Measurements from ENCODE around the gene EFNA2.
"Not testable (repeated sequence)": the region's sequence is repeated elsewhere in the genome, so short reads cannot be mapped to it uniquely, and the experiment has no call there.

EFNA2 gene

DNA sequence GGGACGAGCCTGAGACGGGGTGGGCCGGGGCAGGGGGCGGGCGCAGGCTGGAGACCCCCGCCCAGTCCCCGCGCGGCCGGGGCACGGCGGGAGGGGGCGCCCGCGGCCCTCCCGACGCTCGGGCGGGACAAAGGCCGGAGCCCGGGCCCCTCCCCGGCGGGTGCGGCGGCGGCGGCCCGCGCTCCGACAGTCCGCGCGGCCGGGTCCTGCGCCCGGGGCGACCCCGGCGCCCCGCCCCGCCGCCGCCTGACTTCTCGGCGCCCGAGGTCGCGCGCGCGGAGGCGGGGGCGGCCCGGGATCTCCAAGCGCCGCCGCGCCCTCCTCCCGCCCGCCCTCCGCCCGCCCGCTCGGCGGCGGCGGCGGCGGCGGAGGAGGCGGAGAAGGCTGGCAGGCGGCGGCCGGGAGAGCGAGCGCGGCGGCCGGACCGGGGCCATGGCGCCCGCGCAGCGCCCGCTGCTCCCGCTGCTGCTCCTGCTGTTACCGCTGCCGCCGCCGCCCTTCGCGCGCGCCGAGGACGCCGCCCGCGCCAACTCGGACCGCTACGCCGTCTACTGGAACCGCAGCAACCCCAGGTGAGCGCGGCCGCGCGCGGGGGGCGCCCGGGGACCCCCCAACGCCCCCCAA is at the start of gene EFNA2:
Gene EFNA2, plus strand, starts transcription at position 137 of the 624 bp plus-strand sequence. Its CDS starts 296 bp downstream, at position 433.
- DNase-seq (ENCODE audit: low read depth in 2 of 3, low spot score in 1 of 3), result no peak

DNA sequence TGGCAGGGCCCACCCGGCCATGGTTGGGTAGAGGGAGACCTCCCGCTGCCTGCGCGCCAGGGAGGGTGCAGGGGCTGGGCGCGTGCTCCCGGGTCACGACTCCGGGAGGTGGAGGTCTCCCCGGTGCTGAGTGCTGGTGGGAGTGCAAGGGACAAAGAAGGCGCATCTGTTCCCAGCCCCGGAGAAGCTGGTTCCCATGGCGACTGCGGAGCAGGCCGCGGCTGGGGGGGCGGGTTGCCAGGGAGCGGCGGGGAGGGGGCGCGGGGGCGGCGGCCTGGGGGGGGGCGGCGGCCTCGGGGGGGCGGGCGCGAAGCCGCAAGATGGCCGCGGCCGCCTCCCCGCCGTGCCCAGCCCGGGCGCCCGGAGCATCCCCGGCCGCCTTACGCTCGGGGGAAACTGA is 49.1 kb upstream of the EFNA2 start:
- no peak for DNase-seq (ENCODE audit: low read depth in 2 of 3, low spot score in 1 of 3)

DNA sequence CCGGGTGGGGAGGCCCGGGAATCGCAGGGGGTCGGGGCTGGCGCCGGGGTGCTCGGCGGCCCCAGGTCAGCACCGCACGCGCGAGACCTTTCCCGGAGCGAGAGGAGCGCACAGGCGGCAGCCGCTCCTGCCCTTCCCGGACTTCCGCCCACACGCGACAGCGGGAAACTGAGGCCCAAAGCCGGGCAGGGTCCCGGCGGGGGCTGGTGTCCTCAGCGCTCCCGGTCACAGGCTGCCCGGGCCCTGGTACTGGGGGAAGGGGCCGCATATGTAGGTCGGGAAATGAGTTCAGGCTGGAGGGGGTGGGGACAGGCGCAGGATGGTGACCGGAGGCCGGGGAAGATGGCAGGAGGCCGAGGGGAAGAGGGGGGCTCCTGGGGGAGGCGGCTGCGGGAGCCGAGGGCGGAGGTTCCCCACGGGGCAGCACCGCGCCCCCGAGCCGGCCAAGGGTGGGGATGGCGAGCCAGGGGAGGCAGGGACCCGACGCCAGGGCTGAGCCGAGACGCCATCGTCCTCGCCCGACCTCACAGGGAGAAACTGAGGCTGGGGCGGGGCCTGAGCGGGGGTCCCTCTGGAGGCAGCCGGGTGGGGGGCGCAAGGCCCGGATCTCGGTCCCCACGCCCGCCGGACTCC is 48.5 kb upstream of the EFNA2 start:
- no peak for DNase-seq (ENCODE audit: low read depth in 2 of 3, low spot score in 1 of 3)

DNA sequence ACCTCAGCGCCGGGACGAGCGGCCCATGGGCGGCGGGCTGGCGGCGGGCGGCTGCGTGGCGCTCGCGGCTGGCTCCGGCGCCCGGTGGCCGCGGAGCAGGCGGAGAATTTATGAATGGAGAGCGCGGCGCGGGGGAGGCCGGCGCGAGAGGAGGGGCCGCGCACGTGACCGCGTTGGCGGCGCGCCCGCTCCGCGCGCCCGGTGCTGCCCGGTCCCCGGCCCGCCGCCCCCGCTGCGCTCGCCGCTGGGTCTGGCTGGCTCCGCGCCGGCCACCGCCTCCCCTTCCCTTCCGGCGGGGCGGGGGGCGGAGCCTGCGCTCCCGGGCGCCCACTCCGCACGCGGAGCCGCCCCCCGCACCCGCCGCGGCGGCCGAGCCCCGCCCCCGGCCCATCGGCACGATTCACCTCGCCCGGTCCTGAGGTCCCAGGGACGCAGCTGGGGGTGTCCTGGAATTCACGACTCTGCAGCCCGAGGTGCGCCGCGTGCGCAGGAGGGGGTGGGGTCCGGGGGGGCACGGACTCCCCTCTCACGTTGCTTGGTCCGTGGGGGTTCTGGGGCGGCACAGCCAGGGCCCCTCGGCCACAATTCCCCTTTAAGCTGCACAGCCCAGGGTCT is 47.8 kb upstream of the EFNA2 start, which contains the start of gene CBARP:
Gene CBARP, minus strand, starts transcription at position 252 of the 615 bp plus-strand sequence. CDS start 1,905 bp downstream, outside the sequence.
- DNase-seq (ENCODE audit: low read depth in 2 of 3, low spot score in 1 of 3), result no peak

DNA sequence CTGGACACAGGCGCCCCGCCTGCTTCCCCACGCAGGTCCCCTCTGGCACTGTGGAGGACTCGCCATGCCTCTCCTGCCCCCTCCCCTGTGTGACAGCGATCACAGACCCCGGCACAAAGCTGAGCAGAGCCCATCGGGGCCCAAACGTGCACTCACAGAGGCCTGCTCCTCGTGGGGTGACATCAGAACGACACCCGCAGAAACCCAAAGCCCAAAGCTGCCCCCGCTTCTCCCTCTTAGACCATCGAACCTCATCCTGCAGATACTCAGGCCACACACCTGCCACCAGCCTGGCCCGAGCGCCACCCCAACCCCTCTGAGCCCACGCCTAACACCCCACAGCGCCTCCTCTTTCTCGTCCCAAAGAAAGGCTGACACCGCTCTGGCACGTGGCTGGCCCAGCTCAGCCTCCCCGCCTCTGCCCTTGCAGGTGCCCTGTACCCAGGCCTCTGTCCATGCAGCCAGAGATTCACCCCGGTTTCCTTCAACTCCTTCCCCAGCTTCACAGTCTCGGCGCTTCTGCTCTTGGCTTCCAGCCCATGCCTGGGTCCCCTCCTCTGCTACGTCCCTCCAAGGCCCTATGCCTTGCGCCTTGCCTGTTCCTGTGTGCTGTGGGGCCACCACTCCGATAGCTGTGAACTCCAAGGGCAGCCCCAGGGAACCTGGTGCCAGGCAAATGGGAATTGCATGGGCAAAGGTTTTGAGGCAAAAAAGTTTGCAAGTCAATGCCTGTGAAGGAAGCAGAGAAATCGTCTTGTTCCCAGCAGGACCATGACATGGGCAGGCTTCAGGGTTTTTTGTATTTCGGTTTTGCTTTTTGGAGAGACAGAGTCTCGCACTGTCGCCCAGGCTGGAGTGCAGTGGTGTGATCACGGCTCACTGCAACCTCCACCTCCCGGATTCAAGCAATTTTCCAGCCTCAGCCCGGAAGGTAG is 47.0 kb upstream of the EFNA2 start:
- DNase-seq (ENCODE audit: low read depth in 2 of 3, low spot score in 1 of 3), result no peak

DNA sequence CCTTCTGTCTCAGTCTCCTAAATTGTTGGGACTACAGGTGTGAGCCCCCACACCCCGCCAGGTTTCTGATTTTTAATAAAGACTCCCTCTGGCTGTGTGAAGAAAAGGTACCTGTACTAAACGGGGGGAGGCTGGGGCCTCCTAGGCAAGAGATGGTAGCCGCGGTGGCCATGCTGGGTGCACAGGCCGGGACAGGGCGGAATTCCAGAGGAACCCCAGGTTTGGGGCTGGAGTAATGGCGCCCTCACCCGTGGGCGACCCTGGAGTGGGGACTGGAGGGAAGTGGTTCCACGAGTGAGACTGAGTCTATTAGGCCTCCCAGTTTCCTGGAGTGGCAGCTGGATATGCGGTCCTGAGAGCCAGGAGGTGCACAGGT is 46.3 kb upstream of the EFNA2 start:
- DNase-seq (ENCODE audit: low read depth in 2 of 3, low spot score in 1 of 3), result no peak

DNA sequence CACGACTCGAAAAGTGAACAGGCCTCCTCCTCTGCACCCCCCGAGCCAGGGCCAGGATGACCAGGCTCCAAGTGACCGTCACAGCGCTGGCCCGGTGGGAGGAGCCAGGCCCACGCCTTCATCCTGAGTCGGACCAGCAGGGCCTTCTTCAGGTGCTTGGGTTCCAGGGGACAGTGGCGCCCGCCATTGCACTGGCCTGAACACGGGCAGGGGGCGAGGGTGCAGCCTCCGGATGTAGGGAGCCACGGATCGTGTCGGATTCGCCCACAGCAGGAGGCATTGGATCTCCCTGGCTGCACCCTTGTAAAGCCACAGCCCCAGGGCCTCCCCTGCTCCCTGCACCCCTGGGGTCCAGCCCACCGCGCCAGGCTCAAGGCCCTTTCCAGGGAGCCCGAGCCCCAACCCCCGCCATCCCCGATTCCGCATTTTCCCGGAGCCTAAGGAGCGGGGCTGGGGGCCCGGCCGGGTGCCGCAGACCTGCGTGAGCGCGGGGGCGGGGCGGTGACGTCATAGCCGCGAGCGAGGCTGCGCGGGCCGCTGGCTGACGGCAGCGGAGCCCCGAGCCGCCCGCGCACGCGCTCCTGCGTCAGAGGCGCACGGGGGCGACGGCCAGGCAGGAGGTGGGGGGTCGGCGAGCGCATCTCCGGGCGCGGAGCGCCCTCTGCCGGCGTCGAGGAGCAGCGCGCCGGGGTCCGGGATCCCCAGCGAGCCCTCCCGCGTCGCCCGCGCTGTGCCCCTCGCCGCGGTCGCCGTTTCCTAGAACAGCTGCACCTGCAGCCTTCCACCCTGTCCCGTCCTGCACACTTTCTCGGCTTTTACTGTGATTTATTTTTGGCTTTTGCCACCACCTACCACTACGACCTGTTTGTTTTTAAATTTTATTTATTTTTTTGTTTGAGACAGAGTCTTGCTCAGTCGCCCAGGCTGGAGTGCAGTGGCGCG is 45.6 kb upstream of the EFNA2 start:
- DNase-seq (ENCODE audit: low read depth in 2 of 3, low spot score in 1 of 3), result peak; percentile 84 to 94 (median 89)

DNA sequence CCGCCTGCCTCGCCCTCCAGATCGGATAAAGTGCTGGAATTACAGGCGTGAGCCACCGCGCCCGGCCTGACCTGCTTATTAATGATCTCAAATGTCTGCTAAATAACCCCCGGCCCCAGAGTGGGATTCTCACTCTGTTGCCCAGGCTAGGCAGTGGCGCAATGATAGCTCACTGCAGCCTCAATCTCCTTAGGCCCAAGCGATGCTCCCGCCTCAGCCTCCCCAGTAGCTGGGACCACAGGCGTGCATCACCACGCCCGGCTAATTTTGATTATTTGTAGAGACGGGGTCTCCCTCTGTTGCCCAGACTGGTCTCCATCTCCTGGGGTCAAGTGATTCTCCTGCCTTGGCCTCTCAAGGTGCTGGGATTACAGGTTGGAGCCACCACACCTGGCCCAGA is 44.7 kb upstream of the EFNA2 start:
- no peak for DNase-seq (ENCODE audit: low read depth in 2 of 3, low spot score in 1 of 3)

DNA sequence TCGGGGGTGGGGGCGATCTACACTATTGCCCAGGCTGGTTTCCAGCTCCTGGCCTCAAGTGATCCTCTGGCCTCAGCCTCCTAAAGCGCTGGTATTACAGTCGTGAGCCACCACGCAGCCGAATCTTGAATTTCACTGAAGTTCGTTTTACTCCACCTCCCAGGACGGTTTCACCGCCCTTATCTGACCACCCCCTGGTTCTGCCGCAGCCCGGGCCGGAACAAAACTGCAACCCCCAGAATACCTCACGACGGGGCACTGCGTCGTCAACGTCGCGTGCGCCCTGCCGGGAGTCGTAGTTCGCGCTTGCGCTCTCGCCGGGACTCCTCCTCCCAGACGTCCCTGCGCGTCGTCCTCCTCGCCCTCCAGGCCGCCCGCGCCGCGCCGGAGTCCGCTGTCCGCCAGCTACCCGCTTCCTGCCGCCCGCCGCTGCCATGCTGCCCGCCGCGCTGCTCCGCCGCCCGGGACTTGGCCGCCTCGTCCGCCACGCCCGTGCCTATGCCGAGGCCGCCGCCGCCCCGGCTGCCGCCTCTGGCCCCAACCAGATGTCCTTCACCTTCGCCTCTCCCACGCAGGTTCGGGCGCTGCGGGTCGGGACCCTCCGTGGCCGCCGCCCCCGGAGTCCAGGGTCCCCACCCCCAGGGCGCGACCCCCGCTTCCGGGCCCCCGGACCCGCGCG is 44.1 kb upstream of the EFNA2 start, which contains the start of gene ATP5F1D:
Gene ATP5F1D, plus strand, starts transcription at position 335 of the 679 bp plus-strand sequence. Its CDS starts 100 bp downstream, at position 435.
- DNase-seq (ENCODE audit: low read depth in 2 of 3, low spot score in 1 of 3), result peak; percentile 88 to 94 (median 92)

DNA sequence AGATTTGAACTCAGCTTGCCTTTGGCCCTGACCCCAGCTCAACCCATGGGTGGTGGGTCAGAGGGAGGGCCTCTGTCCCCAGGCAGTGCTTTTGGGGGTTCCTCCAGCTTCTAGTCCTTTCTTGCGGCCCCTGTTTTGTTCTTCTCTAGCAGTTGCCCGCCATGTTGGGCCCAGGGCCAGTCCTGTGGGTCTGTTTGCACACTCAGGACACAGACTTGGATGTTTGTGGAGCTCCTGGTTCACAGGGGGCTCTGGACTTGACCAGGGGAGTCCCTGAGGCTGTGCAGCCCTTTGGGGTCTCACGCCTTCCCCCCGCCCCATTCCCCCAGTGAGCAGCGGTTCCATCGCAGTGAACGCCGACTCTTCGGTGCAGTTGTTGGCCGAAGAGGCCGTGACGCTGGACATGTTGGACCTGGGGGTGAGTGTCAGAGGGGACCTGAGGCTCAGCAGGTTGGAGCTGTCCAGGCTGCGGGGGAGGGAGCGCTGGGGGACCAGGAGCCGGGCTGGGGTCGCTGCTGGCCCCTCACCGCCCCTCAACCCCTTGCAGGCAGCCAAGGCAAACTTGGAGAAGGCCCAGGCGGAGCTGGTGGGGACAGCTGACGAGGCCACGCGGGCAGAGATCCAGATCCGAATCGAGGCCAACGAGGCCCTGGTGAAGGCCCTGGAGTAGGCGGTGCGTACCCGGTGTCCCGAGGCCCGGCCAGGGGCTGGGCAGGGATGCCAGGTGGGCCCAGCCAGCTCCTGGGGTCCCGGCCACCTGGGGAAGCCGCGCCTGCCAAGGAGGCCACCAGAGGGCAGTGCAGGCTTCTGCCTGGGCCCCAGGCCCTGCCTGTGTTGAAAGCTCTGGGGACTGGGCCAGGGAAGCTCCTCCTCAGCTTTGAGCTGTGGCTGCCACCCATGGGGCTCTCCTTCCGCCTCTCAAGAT is 41.6 kb upstream of the EFNA2 start:
- DNase-seq (ENCODE audit: low read depth in 2 of 3, low spot score in 1 of 3), result peak; percentile 71 to 87 (median 78)

DNA sequence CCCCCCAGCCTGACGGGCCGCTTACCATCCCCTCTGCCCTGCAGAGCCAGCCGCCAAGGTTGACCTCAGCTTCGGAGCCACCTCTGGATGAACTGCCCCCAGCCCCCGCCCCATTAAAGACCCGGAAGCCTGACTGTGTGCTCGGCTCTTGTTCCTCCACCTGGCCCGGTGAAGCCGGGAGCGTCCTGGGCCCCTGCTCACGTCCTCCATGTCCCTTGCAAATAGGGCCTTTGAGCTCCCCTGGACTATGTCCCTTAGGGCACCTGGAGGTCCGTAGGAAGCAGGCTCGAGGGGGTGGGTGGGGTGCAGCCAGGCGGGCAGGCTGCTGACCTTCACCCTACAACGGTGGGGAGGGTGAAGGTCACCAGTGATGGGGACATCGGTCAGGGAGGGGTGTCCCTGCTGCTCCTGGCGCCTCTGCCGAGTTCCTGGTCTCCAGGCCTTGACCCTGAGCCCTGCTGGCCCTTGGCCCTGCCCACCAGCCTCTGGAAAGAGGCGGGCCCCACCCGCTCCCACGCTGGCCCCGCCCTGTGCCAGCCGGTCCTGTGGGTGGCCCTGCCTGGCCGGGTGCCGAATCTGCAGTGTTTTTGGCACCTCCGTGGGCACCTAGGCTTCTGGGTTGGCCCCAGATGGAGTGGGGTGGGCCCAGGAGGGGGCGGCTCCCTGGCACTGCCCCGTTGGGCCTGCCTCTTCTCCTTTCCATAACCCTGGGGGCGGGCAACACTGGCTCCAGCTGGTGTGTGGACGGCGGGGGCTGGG is 40.8 kb upstream of the EFNA2 start:
- no peak for DNase-seq (ENCODE audit: low read depth in 2 of 3, low spot score in 1 of 3)

DNA sequence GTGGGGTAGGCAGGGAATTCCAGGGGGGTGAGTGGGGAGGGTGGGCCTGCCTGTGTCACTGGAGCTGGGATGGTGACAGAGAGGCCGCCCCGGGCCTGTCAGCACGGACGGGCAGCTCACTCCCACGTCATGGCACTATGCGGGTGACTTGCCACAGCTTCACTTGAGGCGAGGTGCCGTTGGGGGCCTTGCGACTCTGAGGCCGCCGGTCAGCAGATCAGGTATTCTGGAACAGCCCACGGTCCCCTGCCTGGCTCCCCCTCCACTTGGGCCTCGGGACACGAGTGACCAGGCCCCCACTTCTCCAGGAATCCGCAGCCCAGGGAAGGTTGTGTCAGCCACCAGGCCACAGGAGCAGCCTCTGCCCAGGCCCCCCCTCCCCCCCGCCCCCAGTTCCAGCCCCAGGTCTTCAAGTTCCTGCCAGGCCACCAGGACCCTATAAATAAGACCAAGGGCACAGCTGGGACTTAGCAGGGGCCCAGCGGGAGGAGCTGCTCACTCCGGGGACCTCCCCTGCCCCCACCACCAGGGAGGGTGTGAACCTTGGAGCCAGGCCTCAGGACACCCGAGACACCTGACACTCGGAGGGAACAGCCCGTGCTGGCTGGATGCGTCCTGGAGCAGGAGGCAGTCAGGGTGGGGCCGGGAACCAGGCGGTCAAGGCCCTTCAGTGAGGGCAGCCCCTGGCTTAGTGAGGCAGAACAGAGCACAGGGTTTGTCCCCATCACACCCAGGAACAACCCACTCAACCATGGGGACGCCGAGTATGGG is 40.0 kb upstream of the EFNA2 start:
- no peak for DNase-seq (ENCODE audit: low read depth in 2 of 3, low spot score in 1 of 3)

DNA sequence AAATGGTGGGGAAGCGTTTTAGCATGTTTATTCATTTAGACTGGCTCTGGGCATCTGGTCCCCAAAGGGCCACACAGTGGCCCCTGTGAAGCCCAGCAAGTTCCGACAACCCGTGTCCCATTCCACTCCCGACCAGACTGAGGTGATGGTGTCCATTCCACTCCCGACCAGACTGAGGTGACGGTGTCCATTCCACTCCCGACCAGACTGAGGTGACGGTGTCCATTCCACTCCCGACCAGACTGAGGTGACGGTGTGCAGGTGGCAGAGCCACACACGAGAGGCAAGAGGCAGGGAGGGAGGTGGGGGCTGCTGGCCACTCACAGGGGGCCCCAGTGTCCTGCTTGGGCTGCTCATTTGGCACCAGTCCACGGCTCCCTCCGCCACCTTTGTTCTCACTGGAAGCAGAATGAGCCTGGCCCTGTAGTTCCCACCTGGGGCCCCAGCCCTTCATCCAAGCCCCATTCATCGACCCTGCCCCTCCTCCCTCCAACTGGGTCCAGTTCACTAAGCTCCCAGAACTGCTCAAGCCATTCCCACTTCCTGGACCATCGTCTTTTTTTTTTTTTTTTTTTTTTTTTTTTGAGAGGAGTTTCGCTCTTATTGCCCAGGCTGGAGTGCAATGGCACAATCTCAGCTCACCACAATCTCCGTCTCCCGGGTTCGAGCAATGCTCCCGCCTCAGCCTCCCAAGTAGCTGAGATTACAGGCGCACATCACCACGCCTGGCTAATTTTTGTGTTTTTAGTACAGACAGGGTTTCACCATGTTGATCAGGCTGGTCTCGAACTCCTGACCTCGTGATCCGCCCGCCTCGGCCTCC is 39.2 kb upstream of the EFNA2 start:
- not testable (repeated sequence) for DNase-seq (ENCODE audit: low read depth in 2 of 3, low spot score in 1 of 3)

DNA sequence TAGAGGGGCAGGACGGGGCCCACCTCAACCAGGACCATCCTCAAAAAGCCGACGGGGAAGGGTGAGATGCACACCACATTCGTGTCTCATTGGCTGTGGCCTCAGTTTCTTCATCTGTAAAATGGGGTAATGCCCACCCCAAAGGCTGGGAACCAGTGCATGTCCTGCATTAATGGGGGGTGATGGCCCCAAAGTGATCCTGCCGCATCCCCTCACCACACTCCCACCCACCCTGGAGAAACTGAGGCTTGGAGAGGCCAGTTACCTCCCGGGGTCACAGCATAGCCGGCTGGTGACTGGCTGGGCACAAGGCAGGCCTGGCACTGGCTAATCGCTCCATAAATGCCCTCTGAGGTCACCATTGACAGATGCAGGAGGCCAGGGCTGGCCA is 37.9 kb upstream of the EFNA2 start:
- DNase-seq (ENCODE audit: low read depth in 2 of 3, low spot score in 1 of 3), result no peak

DNA sequence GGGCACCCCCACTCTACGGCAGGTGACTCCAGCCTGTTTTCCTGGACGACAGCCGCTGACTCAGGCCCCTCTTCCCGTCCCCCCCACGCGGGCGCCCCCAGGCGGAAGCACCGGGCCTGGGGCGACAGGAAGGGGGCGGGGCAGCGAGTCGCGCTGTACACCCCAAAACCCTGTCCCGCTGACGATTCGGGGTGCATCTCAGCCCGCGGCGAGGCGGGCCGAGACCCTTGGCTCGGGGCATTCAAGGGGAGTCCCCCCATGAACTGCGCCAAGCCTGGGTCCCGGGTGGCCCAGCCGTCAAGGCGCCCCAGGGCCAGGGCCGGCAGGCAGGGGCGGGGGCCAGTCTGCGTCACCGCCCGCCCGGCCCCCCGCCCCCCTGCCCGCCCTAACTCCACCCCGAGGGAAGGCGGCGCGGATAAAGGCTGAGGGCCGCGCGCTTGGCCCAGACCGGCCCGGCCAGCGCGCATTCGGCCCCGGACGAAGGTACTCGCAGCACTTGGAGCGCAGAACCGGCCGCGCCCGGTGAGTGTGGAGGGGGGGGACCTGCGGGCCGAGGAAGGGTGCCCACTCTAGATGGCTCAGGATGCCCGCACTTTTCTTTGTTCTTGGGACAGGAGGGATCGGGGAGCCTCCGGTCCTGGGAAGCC is 37.4 kb upstream of the EFNA2 start, which contains the start of gene MIDN:
Gene MIDN, plus strand, starts transcription at position 445 of the 647 bp plus-strand sequence. CDS start 1,714 bp downstream, outside the sequence.
- no peak for DNase-seq (ENCODE audit: low read depth in 2 of 3, low spot score in 1 of 3)
